Transverse colon (tissue), 4 donors: ENCODE measurements around the gene ARID3B. TPM values are rescaled to one million over a fixed set of nuclear protein-coding genes. Genes with fewer than 3 reads are reported as not detected.

Experiments
- DNase-seq: peaks from one replicate; pipeline ENCODE4 v3.0.0-alpha.2; 2019
- H3K27ac ChIP-seq, 4 donors: fragments of 200-600 bp; sonication (generic); 2 replicates each; pipeline ENCODE4 v1.5.1; 2016 to 2018; ENCODE audit warnings: inconsistent platforms in 4 of 4
- H3K27me3 ChIP-seq: fragments of 200-600 bp; sonication (generic); 2 replicates; pipeline ENCODE4 v1.5.1; 2017; ENCODE audit warnings: inconsistent platforms
- H3K36me3 ChIP-seq, 4 donors: fragments of 200-600 bp; sonication (generic); 2 replicates each; pipeline ENCODE4 v1.5.1; 2017 to 2019; ENCODE audit warnings: inconsistent platforms in 4 of 4
- H3K4me1 ChIP-seq, 4 donors: fragments of 200-600 bp; sonication (generic); 2 replicates each; pipeline ENCODE4 v1.5.1; 2017 to 2020; ENCODE audit warnings: inconsistent platforms in 4 of 4
- H3K4me3 ChIP-seq, 4 donors: fragments of 200-600 bp; sonication (generic); 1 replicate in 1 of 4; 2 replicates in 3 of 4; pipeline versions ENCODE4 v1.5.1 to v1.6.1; 2017 to 2019; ENCODE audit warnings: inconsistent platforms in 4 of 4
- H3K9me3 ChIP-seq, 2 donors: fragments of 200-600 bp; sonication (generic); 2 replicates each; pipeline ENCODE4 v1.5.1; 2017 to 2019; ENCODE audit warnings: inconsistent platforms in 2 of 2
- EP300 ChIP-seq: sonication (generic); formaldehyde crosslinking; IDR thresholded peaks from one replicate; pipeline ENCODE4 v1.6.1; 2017; ENCODE audit warnings: antibody characterized with exemption, low read depth
- POLR2A ChIP-seq: fragments of 450-650 bp; IDR thresholded peaks from one replicate; pipeline ENCODE4 v1.6.1; 2016; ENCODE audit warnings: antibody characterized with exemption, mild to moderate bottlenecking, moderate library complexity
- POLR2AphosphoS5 ChIP-seq, 3 donors: sonication (generic); formaldehyde crosslinking; IDR thresholded peaks; one replicate each; pipeline ENCODE4 v1.6.1; 2016; ENCODE audit warnings: antibody characterized with exemption in 3 of 3
- WGBS, 2 donors: methylation state at CpG; one replicate each; pipeline ENCODE4 v1.1.5; 2018; ENCODE audit warnings: low coverage in 1 of 2; 5-methylcytosine and 5-hydroxymethylcytosine counted together
- in situ Hi-C, 4 donors: fragments of 200-750 bp; cut with MboI; loops; one replicate each; pipeline versions ENCODE4 v1.15.0 to v1.15.1; 2017; ENCODE audit warnings: low sequenced_read_pairs in 3 of 4, low pct_ligation_motif_present in 1 of 4, low pct_unique_long_range_greater_than_20kb in 1 of 4
- intact Hi-C: fragments of 100-400 bp; cut with DNase I; formaldehyde crosslinking; loops from one replicate; pipeline ENCODE4 v1.15.1; 2023; ENCODE audit warnings: low total_unique reads
- total RNA-seq, 4 donors: library from RNA; depleted of rRNA; stranded (reverse); fragments of >200 nt; gene quantifications; one replicate each; pipeline ENCODE4 v1.1.0, GENCODE V29; 2016
- TF ChIP-seq, protein P1 (sequence below), 5 experiments: fragments of 200-600 bp in 3 of 5; fragments of 450-650 bp in 2 of 5; sonication (generic) in 3 of 5; IDR thresholded peaks; 1 replicate in 2 of 5; 2 replicates in 3 of 5; pipeline ENCODE4 v1.5.1; 2016 to 2017; ENCODE audit warnings: antibody characterized with exemption in 5 of 5, inconsistent platforms in 3 of 5, mild to moderate bottlenecking in 2 of 5, moderate library complexity in 1 of 5

Gene ARID3B
- total RNA-seq, 4 donors from 2014 or later, result 9.6 to 25.8 (median 12.5) TPM

- in situ Hi-C loops (no loop called here), intact Hi-C loops (no loop called here)
- Histone ChIP-seq H3K27ac (peak overlapping the region; percentile 96 to 99 (median 98)), H3K9me3 (no peaks in the 10 kb centered on the region), H3K27me3 (no peaks in the 10 kb centered on the region), H3K4me1 (peaks cover 19 to 35% (median 27%) of the 10 kb centered on the region in 4 donors), H3K4me3 (peak overlapping the region; percentile 73 to 96 (median 86)), H3K36me3 (peaks cover 0 to 4% (median 0%) of the 10 kb centered on the region in 4 donors)
- peak; percentile 46 to 69 (median 69) for TF ChIP-seq POLR2AphosphoS5 (IDR thresholded peaks at IDR 0.05)
- TF ChIP-seq, protein P1, sequence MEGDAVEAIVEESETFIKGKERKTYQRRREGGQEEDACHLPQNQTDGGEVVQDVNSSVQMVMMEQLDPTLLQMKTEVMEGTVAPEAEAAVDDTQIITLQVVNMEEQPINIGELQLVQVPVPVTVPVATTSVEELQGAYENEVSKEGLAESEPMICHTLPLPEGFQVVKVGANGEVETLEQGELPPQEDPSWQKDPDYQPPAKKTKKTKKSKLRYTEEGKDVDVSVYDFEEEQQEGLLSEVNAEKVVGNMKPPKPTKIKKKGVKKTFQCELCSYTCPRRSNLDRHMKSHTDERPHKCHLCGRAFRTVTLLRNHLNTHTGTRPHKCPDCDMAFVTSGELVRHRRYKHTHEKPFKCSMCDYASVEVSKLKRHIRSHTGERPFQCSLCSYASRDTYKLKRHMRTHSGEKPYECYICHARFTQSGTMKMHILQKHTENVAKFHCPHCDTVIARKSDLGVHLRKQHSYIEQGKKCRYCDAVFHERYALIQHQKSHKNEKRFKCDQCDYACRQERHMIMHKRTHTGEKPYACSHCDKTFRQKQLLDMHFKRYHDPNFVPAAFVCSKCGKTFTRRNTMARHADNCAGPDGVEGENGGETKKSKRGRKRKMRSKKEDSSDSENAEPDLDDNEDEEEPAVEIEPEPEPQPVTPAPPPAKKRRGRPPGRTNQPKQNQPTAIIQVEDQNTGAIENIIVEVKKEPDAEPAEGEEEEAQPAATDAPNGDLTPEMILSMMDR (IDR thresholded peaks at IDR 0.05), result peak in 1 of 5 experiments; percentile 2
- no peak for TF ChIP-seq POLR2A
- 1% methylated on average over 46 of the region's 76 CpGs; no CpG with 5 or more reads in 1 of the 2 donors for WGBS, 2 donors
- peak; percentile 90 for DNase-seq
Observed at GRCh38 chr15:74614744-74615507, 73.9 kb downstream of the ARID3B start.

DNA sequence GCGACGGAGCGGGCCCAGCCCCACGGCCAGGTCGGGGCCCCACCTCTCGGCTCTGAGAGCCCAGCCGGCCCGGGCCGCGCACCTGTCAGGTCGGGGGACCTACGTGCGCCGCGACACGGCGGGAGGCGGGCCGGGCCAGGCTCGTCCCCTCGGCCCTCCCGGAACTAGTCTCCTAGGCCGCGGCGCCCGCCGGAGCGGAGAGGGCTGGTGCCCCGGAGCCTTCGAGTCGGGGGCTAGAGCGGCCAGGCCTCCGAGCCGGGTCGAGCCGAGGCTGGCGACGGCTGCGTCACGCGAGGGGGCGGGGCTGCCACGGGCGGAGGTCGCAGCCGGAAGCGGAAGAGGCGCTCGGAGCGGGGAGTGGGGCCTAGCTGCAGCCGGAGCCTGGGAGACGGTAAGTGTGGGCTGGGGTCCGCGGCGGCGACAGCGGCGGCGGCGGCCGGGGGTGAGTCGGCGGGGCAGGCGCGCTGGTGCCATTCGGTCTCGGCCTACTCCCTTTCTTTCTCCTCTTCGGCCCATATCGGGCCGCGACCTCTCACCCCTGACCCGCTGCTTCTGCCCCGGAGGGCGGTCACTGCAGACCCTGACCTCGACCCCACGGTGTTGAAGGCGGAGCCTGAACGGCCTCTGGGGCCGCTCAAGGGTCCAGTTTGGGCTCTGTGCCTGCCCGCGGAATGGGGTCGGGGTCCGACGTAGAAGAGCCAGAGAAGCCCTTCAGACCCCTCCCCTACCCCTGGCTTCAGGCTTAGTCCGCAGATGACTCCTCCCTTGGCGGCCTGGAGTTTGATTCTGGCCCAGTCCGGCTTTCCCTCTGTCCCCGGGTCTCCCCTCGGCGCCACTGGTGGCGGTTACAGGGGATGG, 74.7 kb downstream of the ARID3B start, which contains the start of gene CLK3:
TSS of gene CLK3 (plus strand) at position 329 of the 858 bp plus-strand sequence. CDS start 3,361 bp downstream, outside the sequence.
- peak within 1 kb of the TSS; percentile 96 to 99 (median 98) for H3K27ac ChIP-seq
- no peaks in the 10 kb centered on the region for H3K27me3 ChIP-seq
- DNase-seq, result peak; percentile 98
- TF ChIP-seq POLR2A, result peak; percentile 86
- peak; percentile 84 to 96 (median 90) for TF ChIP-seq POLR2AphosphoS5 (IDR thresholded peaks at IDR 0.05)
- TF ChIP-seq EP300, result no peak
- TF ChIP-seq, protein P1 (IDR thresholded peaks at IDR 0.05), result peak in 1 of 5 experiments; percentile 5
- in situ Hi-C loops (no loop called here), intact Hi-C loops (no loop called here)
- H3K9me3 ChIP-seq, result no peaks in the 10 kb centered on the region
- 0% methylated on average over 51 of the region's 91 CpGs; no CpG with 5 or more reads in 1 of the 2 donors for WGBS, 2 donors
- H3K36me3 ChIP-seq, result peaks cover 0 to 10% (median 4%) of the 10 kb centered on the region in 4 donors
- H3K4me3 ChIP-seq, result peak within 1 kb of the TSS; percentile 80 to 96 (median 86)
- peaks cover 20 to 35% (median 29%) of the 10 kb centered on the region in 4 donors for H3K4me1 ChIP-seq

- intact Hi-C loops, result no loop called here
- DNase-seq, result peak; percentile 89
- no peaks in the 10 kb centered on the region for H3K9me3 ChIP-seq
- peaks cover 0 to 12% (median 5%) of the 10 kb centered on the region in 4 donors for H3K36me3 ChIP-seq
- peak overlapping the region; percentile 80 to 96 (median 86) for H3K4me3 ChIP-seq
- H3K27ac ChIP-seq, result peak overlapping the region; percentile 96 to 99 (median 98)
- in situ Hi-C loops, result no loop called here
- WGBS, 2 donors, result 0% methylated on average over 18 of the region's 18 CpGs; no CpG with 5 or more reads in 1 of the 2 donors
- H3K27me3 ChIP-seq, result no peaks in the 10 kb centered on the region
- peaks cover 24 to 35% (median 30%) of the 10 kb centered on the region in 4 donors for H3K4me1 ChIP-seq
- TF ChIP-seq, protein P1 (IDR thresholded peaks at IDR 0.05), result no peak
- TF ChIP-seq POLR2AphosphoS5 (IDR thresholded peaks at IDR 0.05) (peak; percentile 53 to 85 (median 72)), POLR2A (peak; percentile 74)
Observed at GRCh38 chr15:74616366-74616939, 75.4 kb downstream of the ARID3B start.
